ENCODE results near the gene ATOSA. TPM values are rescaled to one million over a fixed set of nuclear protein-coding genes. Genes with fewer than 3 reads are reported as not detected.

Gene ATOSA
- total RNA-seq, 1 experiment from 2014 or later = 5.8 TPM

DNA sequence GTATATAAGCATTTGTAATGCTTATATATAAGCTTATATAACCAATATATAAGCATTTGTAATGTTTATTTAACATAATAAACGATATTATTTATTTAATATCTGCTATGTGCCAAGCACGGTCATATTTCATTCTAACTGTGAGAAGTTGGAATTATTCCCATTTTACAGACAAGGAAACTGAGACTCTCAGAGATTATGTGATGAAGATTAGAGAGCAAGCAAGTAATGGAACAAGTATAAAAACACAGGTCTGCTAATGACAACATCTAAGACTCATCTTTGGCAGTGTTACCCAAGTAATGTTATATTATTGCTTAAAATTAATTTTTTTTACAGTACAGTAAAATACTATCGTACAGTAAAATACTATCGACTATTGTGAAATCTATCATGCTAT lies 4.4 kb downstream of the ATOSA start:
- H3K14ac ChIP-seq (ENCODE audit: insufficient read depth, low read length) = no peak overlapping the region
- H3K4me1 ChIP-seq (ENCODE audit: insufficient read depth, low read length) = no peaks in the 10 kb centered on the region
- no peaks in the 10 kb centered on the region for H3K9me3 ChIP-seq (ENCODE audit: control insufficient read depth, low read depth, low read length)
- no peak overlapping the region for H3K9ac ChIP-seq (ENCODE audit: extremely low read depth, insufficient read length, low read length)
- Mint-ChIP-seq H3K27ac (no peak overlapping the region), H3K4me3 (no peak overlapping the region), H3K27me3 (ENCODE audit: low read depth) (no peaks in the 10 kb centered on the region), H3K36me3 (ENCODE audit: insufficient read depth in 1 of 3, low read depth in 3 of 3) (peaks cover 0 to 7% (median 0%) of the 10 kb centered on the region in 3 experiments; a peak in 1 of 7 replicates), H3K4me1 (peaks cover 21 to 25% of the 10 kb centered on the region in 2 experiments), H3K9me3 (no peaks in the 10 kb centered on the region)
- H4K5ac ChIP-seq (ENCODE audit: insufficient read length, low read depth, low read length) = no peak overlapping the region
- no peak overlapping the region for H2AFZ ChIP-seq (ENCODE audit: low read length)
- H3K4me2 ChIP-seq (ENCODE audit: insufficient read depth, insufficient read length, low read length) = no peak overlapping the region
- no peak overlapping the region for H3K18ac ChIP-seq (ENCODE audit: insufficient read length, low read depth, low read length)
- H3K79me1 ChIP-seq (ENCODE audit: insufficient read depth, low read depth, low read length, poor library complexity, severe bottlenecking) = no peaks in the 10 kb centered on the region
- no peak overlapping the region for H2AK5ac ChIP-seq (ENCODE audit: insufficient read length, low read length)
- H2BK20ac ChIP-seq (ENCODE audit: low read depth, low read length, poor library complexity, severe bottlenecking) = no peak overlapping the region
- no peak overlapping the region for H3K23ac ChIP-seq (ENCODE audit: insufficient read length, low read depth, low read length)
- no peak overlapping the region for H2BK15ac ChIP-seq (ENCODE audit: low read depth, low read length)
- no peak overlapping the region for H2BK5ac ChIP-seq (ENCODE audit: insufficient read length, low read length)
- no CpG with 5 or more reads among the region's 4 CpGs for WGBS (ENCODE audit: extremely low coverage, insufficient read length, low lambda C conversion rate)
- H3K4ac ChIP-seq (ENCODE audit: low read depth, low read length) = no peak overlapping the region
- H3K27ac ChIP-seq (ENCODE audit: insufficient read length, low read depth, low read length) = no peak overlapping the region
- no peak overlapping the region for H4K91ac ChIP-seq (ENCODE audit: insufficient read length, low read depth, low read length)
- no peaks in the 10 kb centered on the region for H3K27me3 ChIP-seq (ENCODE audit: insufficient read depth, low read length)
- no peak overlapping the region for H4K8ac ChIP-seq (replicated peaks; ENCODE audit: insufficient read length, low read depth, low read length)
- no peak overlapping the region for H2BK120ac ChIP-seq (ENCODE audit: low read depth, low read length, poor library complexity, severe bottlenecking)
- H3K56ac ChIP-seq (ENCODE audit: insufficient read length, low read depth, low read length) = no peak overlapping the region
- TF ChIP-seq, protein P1, sequence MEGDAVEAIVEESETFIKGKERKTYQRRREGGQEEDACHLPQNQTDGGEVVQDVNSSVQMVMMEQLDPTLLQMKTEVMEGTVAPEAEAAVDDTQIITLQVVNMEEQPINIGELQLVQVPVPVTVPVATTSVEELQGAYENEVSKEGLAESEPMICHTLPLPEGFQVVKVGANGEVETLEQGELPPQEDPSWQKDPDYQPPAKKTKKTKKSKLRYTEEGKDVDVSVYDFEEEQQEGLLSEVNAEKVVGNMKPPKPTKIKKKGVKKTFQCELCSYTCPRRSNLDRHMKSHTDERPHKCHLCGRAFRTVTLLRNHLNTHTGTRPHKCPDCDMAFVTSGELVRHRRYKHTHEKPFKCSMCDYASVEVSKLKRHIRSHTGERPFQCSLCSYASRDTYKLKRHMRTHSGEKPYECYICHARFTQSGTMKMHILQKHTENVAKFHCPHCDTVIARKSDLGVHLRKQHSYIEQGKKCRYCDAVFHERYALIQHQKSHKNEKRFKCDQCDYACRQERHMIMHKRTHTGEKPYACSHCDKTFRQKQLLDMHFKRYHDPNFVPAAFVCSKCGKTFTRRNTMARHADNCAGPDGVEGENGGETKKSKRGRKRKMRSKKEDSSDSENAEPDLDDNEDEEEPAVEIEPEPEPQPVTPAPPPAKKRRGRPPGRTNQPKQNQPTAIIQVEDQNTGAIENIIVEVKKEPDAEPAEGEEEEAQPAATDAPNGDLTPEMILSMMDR (conservative IDR thresholded peaks at IDR 0.05) = no peak
- H4K20me1 ChIP-seq (ENCODE audit: control insufficient read depth, insufficient read depth, insufficient read length) = no peaks in the 10 kb centered on the region
- DNase-seq = no peak
- no peak overlapping the region for H3T11ph ChIP-seq (ENCODE audit: low read length)
- H3K79me2 ChIP-seq (ENCODE audit: insufficient read depth, low read length) = no peaks in the 10 kb centered on the region
- no peak overlapping the region for H2BK12ac ChIP-seq (ENCODE audit: insufficient read length, low read depth, low read length)
- H3K23me2 ChIP-seq (ENCODE audit: insufficient read length, low read depth, low read length, poor library complexity, severe bottlenecking) = peaks cover 9% of the 10 kb centered on the region
